Gastroesophageal sphincter (tissue), 3 donors: Measurements from ENCODE around the gene DSPP.

Experiments used
- CTCF ChIP-seq, 4 experiments: fragments of 200-600 bp in 2 of 4; fragments of 450-650 bp in 2 of 4; sonication (generic) in 1 of 4; IDR thresholded peaks; one replicate each; pipeline ENCODE4 v1.5.1; 2017 to 2019; ENCODE audit warnings: antibody characterized with exemption in 4 of 4, mild to moderate bottlenecking in 2 of 4, moderate library complexity in 2 of 4
- EP300 ChIP-seq: sonication (generic); formaldehyde crosslinking; IDR thresholded peaks from one replicate; pipeline ENCODE4 v1.6.1; 2017; ENCODE audit warnings: antibody characterized with exemption, mild to moderate bottlenecking
- POLR2A ChIP-seq, 2 donors: fragments of 450-650 bp; IDR thresholded peaks; one replicate each; pipeline ENCODE4 v1.6.1; 2017; ENCODE audit warnings: antibody characterized with exemption in 2 of 2, mild to moderate bottlenecking in 2 of 2, moderate library complexity in 1 of 2
- POLR2AphosphoS5 ChIP-seq: sonication (generic); formaldehyde crosslinking; IDR thresholded peaks from one replicate; pipeline ENCODE4 v1.6.1; 2017; ENCODE audit warnings: antibody characterized with exemption

- no peak for TF ChIP-seq CTCF (IDR thresholded peaks at IDR 0.05)
- TF ChIP-seq POLR2AphosphoS5, result no peak
- TF ChIP-seq EP300, result no peak
- no peak for TF ChIP-seq POLR2A (IDR thresholded peaks at IDR 0.05)
Observed at GRCh38 chr4:87567191-87567590, 41.1 kb upstream of the DSPP start.
